Tibial nerve (tissue), 4 donors: ENCODE results near the gene LMF2. TPM values are rescaled to one million over a fixed set of nuclear protein-coding genes. Genes with fewer than 3 reads are reported as not detected.

Experiments
- DNase-seq, 2 donors: peaks; one replicate each; pipeline ENCODE4 v3.0.0-alpha.2; 2019; ENCODE audit warnings: low spot score in 2 of 2
- H3K27ac ChIP-seq, 4 donors: fragments of 200-600 bp; sonication (generic) in 3 of 4; one replicate each; pipeline ENCODE4 v1.5.1; 2017 to 2019; ENCODE audit warnings: mild to moderate bottlenecking in 1 of 4
- H3K27me3 ChIP-seq, 2 donors: fragments of 200-600 bp; sonication (generic) in 1 of 2; one replicate each; pipeline versions ENCODE4 v1.5.1 to v1.6.0; 2017 to 2019
- H3K36me3 ChIP-seq, 3 donors: fragments of 200-600 bp; sonication (generic); one replicate each; pipeline ENCODE4 v1.5.1; 2018 to 2019
- H3K4me1 ChIP-seq, 4 donors: fragments of 200-600 bp; sonication (generic) in 3 of 4; one replicate each; pipeline ENCODE4 v1.5.1; 2017 to 2019
- H3K4me3 ChIP-seq, 4 donors: fragments of 200-600 bp; sonication (generic) in 3 of 4; one replicate each; pipeline ENCODE4 v1.5.1; 2017 to 2019; ENCODE audit warnings: mild to moderate bottlenecking in 1 of 4, moderate library complexity in 1 of 4
- H3K9me3 ChIP-seq, 4 donors: fragments of 200-600 bp; sonication (generic) in 3 of 4; one replicate each; pipeline ENCODE4 v1.5.1; 2017 to 2019
- EP300 ChIP-seq, 2 donors: sonication (generic); formaldehyde crosslinking; IDR thresholded peaks; one replicate each; pipeline ENCODE4 v1.6.1; 2017; ENCODE audit warnings: antibody characterized with exemption in 2 of 2, mild to moderate bottlenecking in 1 of 2
- POLR2A ChIP-seq, 2 donors: fragments of 450-650 bp; IDR thresholded peaks; one replicate each; pipeline ENCODE4 v1.6.1; 2017; ENCODE audit warnings: antibody characterized with exemption in 2 of 2, mild to moderate bottlenecking in 2 of 2, moderate library complexity in 2 of 2
- WGBS, 2 donors: methylation state at CpG; one replicate each; pipeline ENCODE4 v1.1.5; 2018; 5-methylcytosine and 5-hydroxymethylcytosine counted together
- total RNA-seq, 4 donors: library from RNA; depleted of rRNA; stranded (reverse); fragments of >200 nt; gene quantifications; one replicate each; pipeline ENCODE4 v1.1.0, GENCODE V29; 2016
- TF ChIP-seq, protein P1 (sequence below), 5 experiments: fragments of 200-600 bp in 3 of 5; fragments of 450-650 bp in 2 of 5; sonication (generic) in 3 of 5; IDR thresholded peaks; one replicate each; pipeline ENCODE4 v1.5.1; 2016 to 2019; ENCODE audit warnings: antibody characterized with exemption in 5 of 5, mild to moderate bottlenecking in 3 of 5, moderate library complexity in 2 of 5

Gene LMF2
- total RNA-seq, 4 donors from 2014 or later, result 53.7 to 85.2 (median 58.1) TPM

- Histone ChIP-seq H3K36me3 (peaks cover 0 to 89% (median 37%) of the 10 kb centered on the region in 3 donors), H3K27ac (no peak overlapping the region), H3K9me3 (no peaks in the 10 kb centered on the region), H3K4me1 (no peaks in the 10 kb centered on the region), H3K4me3 (no peak overlapping the region), H3K27me3 (no peaks in the 10 kb centered on the region)
- WGBS, 2 donors, result 91 to 93% methylated on average over 21 to 25 of the region's 27 CpGs
- DNase-seq, result no peak
- TF ChIP-seq POLR2A (IDR thresholded peaks at IDR 0.05) (no peak), EP300 (IDR thresholded peaks at IDR 0.05) (no peak)
- TF ChIP-seq, protein P1, sequence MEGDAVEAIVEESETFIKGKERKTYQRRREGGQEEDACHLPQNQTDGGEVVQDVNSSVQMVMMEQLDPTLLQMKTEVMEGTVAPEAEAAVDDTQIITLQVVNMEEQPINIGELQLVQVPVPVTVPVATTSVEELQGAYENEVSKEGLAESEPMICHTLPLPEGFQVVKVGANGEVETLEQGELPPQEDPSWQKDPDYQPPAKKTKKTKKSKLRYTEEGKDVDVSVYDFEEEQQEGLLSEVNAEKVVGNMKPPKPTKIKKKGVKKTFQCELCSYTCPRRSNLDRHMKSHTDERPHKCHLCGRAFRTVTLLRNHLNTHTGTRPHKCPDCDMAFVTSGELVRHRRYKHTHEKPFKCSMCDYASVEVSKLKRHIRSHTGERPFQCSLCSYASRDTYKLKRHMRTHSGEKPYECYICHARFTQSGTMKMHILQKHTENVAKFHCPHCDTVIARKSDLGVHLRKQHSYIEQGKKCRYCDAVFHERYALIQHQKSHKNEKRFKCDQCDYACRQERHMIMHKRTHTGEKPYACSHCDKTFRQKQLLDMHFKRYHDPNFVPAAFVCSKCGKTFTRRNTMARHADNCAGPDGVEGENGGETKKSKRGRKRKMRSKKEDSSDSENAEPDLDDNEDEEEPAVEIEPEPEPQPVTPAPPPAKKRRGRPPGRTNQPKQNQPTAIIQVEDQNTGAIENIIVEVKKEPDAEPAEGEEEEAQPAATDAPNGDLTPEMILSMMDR (IDR thresholded peaks at IDR 0.05), result no peak
Measured at GRCh38 chr22:50454556-50455075, 52.9 kb downstream of the LMF2 start.

Other genes with a start within 250 kb of the LMF2 start
- 10 to 100 TPM; 12.3 to 32.0 (median 24.1) TPM for gene MAPK12, start 246.0 kb downstream of the LMF2 start, total RNA-seq
- gene MAPK11, start 237.3 kb downstream of the LMF2 start, total RNA-seq, result 10 to 100 TPM in 3 of 4 donors, 1 to 10 TPM in 1; 8.7 to 33.3 (median 19.6) TPM
- 100 to 1,000 TPM; 135 to 193 (median 165) TPM for gene PLXNB2, start 200.1 kb downstream of the LMF2 start, total RNA-seq
- 10 to 100 TPM in 3 of 4 donors, 1 to 10 TPM in 1; 8.6 to 13.1 (median 11.7) TPM for gene DENND6B, start 180.7 kb downstream of the LMF2 start, total RNA-seq
- gene PPP6R2, start 164.4 kb downstream of the LMF2 start, total RNA-seq, result 100 to 1,000 TPM in 1 of 4 donors, 10 to 100 TPM in 3; 55.9 to 112 (median 76.7) TPM
- 10 to 100 TPM; 48.5 to 77.7 (median 68.3) TPM for gene SBF1, start 32.7 kb downstream of the LMF2 start, total RNA-seq
- gene ADM2, start 26.2 kb downstream of the LMF2 start, total RNA-seq, result not detected
- not detected for gene MIOX, start 20.8 kb downstream of the LMF2 start, total RNA-seq
- 10 to 100 TPM; 43.9 to 57.3 (median 45.0) TPM for gene NCAPH2, start 522 bp upstream of the LMF2 start, total RNA-seq
- gene SCO2, start 17.9 kb upstream of the LMF2 start, total RNA-seq, result 1 to 10 TPM in 3 of 4 donors, not detected in 1; 2.5 to 3.9 (median 3.3) TPM
- 100 to 1,000 TPM in 1 of 4 donors, 10 to 100 TPM in 3; 33.1 to 239 (median 60.3) TPM for gene TYMP, start 22.3 kb upstream of the LMF2 start, total RNA-seq
- gene KLHDC7B, start 38.2 kb upstream of the LMF2 start, total RNA-seq, result under 1 TPM in 1 of 4 donors, not detected in 3; 0.90 TPM
- not detected for gene SYCE3, start 55.2 kb upstream of the LMF2 start, total RNA-seq
- gene CPT1B, start 70.7 kb upstream of the LMF2 start, total RNA-seq, result 10 to 100 TPM in 3 of 4 donors, 1 to 10 TPM in 1; 7.2 to 22.6 (median 15.1) TPM
- gene CHKB, start 75.1 kb upstream of the LMF2 start, total RNA-seq, result 10 to 100 TPM; 55.9 to 95.4 (median 74.4) TPM
- 1 to 10 TPM; 3.0 to 6.1 (median 4.8) TPM for gene MAPK8IP2, start 93.1 kb upstream of the LMF2 start, total RNA-seq
- gene ARSA, start 120.5 kb upstream of the LMF2 start, total RNA-seq, result 10 to 100 TPM; 33.2 to 51.5 (median 48.0) TPM
- gene SHANK3, start 165.1 kb upstream of the LMF2 start, total RNA-seq, result 10 to 100 TPM; 10.3 to 29.4 (median 20.5) TPM
- gene ACR, start 230.5 kb upstream of the LMF2 start, total RNA-seq, result 1 to 10 TPM in 2 of 4 donors, not detected in 2; 2.2 to 4.8 TPM